ENCODE results near the gene KCNJ16.

- TF ChIP-seq, protein P1, sequence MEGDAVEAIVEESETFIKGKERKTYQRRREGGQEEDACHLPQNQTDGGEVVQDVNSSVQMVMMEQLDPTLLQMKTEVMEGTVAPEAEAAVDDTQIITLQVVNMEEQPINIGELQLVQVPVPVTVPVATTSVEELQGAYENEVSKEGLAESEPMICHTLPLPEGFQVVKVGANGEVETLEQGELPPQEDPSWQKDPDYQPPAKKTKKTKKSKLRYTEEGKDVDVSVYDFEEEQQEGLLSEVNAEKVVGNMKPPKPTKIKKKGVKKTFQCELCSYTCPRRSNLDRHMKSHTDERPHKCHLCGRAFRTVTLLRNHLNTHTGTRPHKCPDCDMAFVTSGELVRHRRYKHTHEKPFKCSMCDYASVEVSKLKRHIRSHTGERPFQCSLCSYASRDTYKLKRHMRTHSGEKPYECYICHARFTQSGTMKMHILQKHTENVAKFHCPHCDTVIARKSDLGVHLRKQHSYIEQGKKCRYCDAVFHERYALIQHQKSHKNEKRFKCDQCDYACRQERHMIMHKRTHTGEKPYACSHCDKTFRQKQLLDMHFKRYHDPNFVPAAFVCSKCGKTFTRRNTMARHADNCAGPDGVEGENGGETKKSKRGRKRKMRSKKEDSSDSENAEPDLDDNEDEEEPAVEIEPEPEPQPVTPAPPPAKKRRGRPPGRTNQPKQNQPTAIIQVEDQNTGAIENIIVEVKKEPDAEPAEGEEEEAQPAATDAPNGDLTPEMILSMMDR (IDR thresholded peaks at IDR 0.05; ENCODE audit: low read depth, low read length) = no peak
- TF ChIP-seq EZH2phosphoT487 (IDR thresholded peaks at IDR 0.05; ENCODE audit: low read depth) = no peak
These were observed 25.0 kb upstream of the KCNJ16 start for GRCh38 chr17:70049801-70050591.

Measured in OCI-LY3 (cell line).